Stimulated activated CD8-positive, alpha-beta memory T cell treated with anti-CD3 and anti-CD28 coated beads, Interleukin-2, amount 100 ng/mL, for 1 hour (primary cell): ENCODE data around the gene CSDE1.
"Not testable (repeated sequence)": the region's sequence is repeated elsewhere in the genome, so short reads cannot be mapped to it uniquely, and the experiment has no call there.

Experiments
- DNase-seq, 2 donors: peaks; one replicate each; pipeline ENCODE4 v3.0.0-alpha.2; 2020; ENCODE audit warnings: low read depth in 2 of 2

CSDE1 gene

GRCh38 chr1:114757455-114758255, at the start of gene CSDE1:
TSS of gene CSDE1 (minus strand) at chr1:114757984. CDS start at chr1:114739890, 18,094 bp downstream.
- peak; percentile 95 to 97 for DNase-seq

- DNase-seq = not testable (repeated sequence)
Observed at GRCh38 chr1:114804449-114804848, 46.7 kb upstream of the CSDE1 start.

- no peak for DNase-seq
Observed at GRCh38 chr1:114803001-114803400, 45.2 kb upstream of the CSDE1 start.

DNA sequence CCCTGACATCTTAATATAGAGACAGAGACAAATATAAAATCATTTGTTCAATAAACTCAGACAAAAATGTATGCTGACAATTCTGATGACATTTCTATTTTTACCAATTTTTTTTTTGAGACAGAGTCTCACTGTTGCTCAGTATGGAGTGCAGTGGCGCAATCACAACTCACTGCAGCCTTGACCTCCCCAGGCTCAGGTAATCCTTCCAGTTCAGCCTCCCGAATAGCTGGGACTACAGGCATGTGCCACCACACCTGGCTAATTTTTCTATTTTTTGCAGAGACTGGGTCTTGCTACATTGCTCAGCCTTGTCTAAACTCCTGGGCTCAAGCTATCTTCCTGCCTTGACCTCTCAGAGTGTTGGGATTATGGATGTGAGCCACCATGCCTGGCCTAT, 36.3 kb upstream of the CSDE1 start:
- DNase-seq = no peak

GRCh38 chr1:114790581-114790980, 32.8 kb upstream of the CSDE1 start:
- not testable (repeated sequence) for DNase-seq

DNA sequence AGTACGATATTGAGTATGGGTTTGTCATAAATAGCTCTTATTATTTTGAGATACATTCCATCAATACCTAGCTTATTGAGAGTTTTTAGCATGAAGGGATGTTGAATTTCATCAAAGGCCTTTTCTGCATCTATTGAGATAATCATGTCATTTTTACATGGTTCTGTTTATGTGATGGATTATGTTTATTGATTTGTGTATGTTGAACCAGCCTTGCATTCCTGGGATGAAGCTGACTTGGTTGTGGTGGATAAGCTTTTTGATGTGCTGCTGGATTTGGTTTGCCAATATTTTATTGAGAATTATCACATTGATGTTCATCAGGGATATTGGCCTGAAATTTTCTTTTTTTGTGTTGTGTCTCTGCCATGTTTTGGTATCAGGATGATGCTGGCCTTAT, 28.7 kb upstream of the CSDE1 start:
- not testable (repeated sequence) for DNase-seq

DNA sequence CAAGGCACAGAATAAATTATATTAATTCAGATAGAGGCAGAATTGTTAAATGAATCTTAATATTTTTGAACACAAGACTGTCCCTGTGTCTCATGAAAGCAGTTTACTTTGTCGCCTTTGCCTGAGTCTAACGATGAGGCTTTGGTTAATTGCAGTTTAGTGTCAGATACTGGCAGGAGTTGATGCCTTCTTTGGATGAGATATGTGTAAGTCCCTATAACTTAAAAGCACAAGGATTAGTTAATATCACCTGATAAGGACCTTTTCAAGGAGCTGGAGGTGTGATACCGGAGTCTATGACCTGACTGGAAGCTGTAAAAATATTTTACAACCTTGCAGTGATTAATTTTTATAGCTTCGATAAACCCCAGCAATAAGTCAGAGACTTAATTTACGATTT, 24.7 kb upstream of the CSDE1 start:
- no peak for DNase-seq

DNA sequence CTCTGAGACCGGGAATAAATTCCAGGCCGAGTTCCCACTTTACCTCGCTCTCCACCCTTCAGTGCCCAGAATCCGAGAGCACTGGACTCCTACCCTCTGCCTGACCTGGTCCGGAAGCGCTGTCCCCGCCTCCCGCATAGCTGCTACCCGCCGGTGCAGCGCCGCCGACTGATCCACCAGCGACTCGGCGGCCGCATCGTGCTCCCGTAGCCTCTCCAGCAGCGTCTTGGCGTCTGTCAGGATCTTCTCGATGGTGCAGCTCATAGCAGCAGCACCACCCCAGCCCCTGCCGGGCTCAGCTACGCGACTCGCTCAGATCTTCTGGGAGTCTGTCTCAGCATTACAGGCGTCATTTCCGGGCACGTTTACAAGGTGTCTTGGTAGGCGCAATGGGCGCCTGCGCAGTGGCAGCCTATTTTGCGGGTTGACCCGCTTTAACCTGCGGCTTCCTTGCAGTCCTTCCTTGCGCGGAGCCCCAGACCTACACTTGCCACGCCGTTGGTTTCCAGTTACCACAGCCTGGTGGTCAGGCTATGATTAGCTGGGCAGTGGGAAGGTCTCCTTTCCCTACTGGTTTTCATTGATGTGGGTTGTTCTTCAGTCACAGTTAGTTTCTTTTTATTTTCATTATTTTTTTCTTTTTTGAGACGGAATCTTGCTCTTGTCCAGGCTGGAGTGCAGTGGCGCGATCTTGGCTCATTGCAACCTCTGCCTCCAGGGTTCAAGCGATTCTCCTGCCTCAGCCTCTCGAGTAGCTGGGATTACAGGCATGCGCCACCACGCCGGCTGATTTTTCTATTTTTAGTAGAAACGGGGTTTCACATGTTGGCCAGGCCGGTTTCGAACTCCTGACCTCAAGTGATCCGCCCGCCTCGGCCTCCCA, 22.8 kb upstream of the CSDE1 start, which contains the start of gene SIKE1:
Gene SIKE1 (minus strand): TSS at position 342 of the 883 bp plus-strand sequence. CDS start 78 bp downstream, at position 264.
- peak; percentile 88 to 90 for DNase-seq

DNA sequence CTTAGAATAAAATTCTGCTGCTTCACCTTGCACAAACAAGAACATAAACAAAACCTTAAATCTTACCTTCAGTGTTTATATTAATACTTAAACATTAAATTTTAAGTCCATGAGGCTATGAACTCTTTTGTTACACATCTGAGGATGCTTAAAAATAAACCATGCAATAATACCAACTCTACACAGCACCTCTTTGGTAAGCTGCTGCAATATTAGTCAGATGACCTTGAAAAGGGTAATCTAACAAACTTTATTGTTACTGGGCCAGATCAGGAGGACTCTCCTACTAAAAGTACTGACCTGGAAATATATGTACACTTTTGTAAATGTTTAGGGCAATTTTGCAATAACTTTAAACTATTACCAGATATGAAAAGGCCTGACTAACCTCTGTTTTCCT, 21.9 kb upstream of the CSDE1 start:
- DNase-seq = no peak

GRCh38 chr1:114776726-114777125, 18.9 kb upstream of the CSDE1 start:
- DNase-seq = not testable (repeated sequence)

GRCh38 chr1:114771992-114772391, 14.2 kb upstream of the CSDE1 start:
- DNase-seq = no peak

GRCh38 chr1:114770989-114771388, 13.2 kb upstream of the CSDE1 start:
- DNase-seq = no peak

- no peak for DNase-seq
Observed at GRCh38 chr1:114764689-114765088, 6.9 kb upstream of the CSDE1 start.

- DNase-seq = no peak
Observed at GRCh38 chr1:114758256-114758832, 560 bp upstream of the CSDE1 start.

GRCh38 chr1:114756949-114757454, 782 bp downstream of the CSDE1 start:
- DNase-seq = no peak

DNA sequence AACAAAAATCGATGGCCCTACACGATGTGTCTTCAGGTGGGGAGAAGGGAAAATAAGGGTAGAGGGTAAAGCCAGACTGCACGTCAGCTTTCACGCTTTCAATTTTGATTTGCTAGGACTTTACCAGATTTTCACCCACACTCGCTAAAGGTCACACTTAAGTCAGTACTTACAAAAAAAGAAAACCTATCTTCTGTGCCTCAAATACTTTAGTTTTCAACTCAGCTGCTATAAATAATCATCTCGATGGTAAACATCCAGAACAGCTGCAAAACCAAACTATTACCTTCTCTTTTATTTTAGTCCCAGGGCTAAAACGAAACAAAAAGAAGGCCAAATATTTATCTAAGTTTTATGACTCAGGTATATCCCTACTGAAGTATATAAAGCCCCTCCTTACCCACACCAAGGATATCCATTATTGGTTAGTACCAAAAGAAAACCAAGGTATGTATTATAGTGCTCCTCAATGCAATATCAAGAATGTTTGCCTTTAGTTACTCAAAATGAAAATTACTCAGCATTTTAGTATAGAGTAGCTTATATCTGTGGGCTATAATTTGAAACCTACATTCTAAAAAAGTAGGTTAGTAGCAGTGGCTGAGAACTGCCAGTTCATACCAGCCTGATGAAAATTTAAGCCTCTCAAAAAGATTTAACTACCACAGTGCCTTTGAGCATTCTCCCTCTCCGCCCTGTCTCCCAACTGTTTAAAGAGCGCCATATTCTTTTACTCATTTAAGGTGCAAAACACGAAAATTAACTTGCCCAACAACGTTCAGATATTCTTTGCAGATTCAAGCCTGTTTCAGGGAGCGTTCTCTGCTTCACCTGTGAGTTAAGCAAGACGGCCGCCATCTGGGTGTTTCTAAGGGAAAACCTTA, 1.5 kb downstream of the CSDE1 start:
- no peak for DNase-seq

- DNase-seq = no peak
Observed at GRCh38 chr1:114755006-114755931, 2.5 kb downstream of the CSDE1 start.

DNA sequence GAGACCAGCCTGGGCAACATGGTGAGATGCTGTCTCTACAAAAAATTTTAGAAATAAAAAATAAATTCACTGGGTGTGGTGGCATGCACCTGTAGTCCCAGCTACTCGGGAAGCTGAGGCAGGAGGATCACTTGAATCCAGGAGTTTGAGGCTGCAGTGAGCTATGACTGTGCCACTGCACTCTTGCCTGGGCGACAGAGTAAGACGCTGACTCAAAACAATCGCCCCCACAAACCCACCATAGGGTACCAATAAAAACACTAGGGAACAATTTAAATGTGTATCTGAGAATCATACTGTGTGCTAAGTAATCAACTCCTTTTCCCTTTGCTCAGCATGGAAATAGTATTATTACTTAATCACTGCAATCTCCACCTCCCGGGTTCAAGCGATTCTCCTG, 4.1 kb downstream of the CSDE1 start:
- not testable (repeated sequence) for DNase-seq

DNA sequence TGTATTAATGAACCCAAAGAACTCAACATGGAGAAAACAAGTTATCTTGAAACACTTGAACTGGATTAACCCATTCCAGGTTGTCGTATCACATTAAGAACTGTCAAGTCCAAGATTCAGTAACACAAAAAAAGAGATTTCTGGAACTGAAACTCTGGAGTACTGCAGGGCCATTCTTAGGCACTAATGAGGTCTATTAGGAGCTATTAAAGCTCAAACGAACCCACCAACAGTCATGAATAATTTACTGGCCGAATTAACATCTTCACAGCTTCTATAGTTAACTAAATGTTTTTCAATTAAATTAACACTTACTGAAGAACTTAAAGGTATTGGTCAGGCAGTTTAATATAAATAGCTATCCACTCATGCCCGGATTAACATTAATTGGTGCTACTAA, 4.6 kb downstream of the CSDE1 start:
- DNase-seq = no peak

DNA sequence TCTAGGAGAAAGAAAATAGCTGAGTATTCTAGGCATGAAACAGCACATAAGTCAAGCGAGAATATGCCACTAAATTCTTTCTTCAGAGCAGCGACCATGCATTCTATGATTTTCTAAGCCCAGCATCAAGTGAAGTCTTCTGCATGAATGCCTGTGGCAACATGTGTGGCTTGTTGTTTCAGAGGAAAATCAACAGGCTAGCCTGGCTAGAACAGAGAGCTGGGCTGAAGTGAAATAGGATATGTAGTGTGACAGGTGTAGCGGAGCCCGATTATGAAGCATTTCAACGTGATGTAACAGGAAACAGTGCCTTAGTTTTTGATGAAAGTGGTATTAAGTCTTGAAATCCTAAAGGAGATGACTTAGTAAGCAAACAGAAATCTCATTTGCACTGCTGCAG, 7.0 kb downstream of the CSDE1 start:
- no peak for DNase-seq
